GM04503 (cell line): ENCODE results near the gene AP2M1.
"Not testable (repeated sequence)": the region's sequence is repeated elsewhere in the genome, so short reads cannot be mapped to it uniquely, and the experiment has no call there.

Source experiments
- DNase-seq: peaks from one replicate; pipeline ENCODE4 v3.0.0-alpha.2; 2012; ENCODE audit warnings: low read depth

Gene AP2M1

DNA sequence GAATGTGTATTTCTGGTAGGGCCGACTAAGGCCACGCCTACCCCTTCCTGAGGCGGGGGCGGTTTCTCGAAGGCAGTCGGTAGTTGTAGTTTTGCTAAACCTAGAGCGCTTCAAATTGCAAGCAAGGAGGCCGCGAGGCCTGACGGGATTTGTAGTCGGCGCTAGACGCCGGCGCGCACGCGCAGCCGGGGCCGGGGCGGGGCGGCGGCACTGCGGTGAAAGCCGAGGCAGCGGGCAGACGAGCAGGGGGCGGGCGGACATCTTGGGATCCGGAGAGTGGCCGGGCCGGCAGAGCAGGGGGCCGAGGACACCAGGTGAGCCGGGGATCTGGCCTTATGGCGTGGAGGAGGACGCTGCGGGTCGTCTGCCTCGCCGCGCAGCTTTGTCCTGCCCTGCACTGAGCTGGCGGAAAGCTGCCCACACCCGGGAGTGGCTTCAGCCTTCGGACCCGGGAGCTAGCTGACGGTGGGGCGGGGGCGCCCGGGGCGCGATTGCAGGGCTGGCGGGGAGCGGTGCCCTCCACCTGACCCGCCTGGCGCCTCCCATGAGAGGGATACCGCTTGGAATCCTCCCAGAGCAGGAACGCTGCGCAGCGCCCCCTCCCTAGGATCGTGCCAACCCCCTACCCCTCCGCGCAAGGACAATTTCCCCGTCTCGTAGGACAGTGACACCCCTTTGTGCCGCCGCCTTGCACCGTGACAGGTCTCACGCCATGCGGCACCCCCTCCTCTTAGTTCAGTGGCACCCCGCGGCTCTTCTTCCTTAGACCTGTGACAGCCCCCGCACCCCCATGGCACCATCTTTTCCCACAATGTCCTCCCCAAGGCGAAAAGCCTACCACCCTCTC, at the start of gene AP2M1:
AP2M1 (plus strand) TSS at position 210 of the 847 bp plus-strand sequence. CDS start 2,139 bp downstream, outside the sequence.
- DNase-seq = peak; percentile 96

GRCh38 chr3:184126006-184126405, 48.6 kb upstream of the AP2M1 start:
- DNase-seq = no peak

DNA sequence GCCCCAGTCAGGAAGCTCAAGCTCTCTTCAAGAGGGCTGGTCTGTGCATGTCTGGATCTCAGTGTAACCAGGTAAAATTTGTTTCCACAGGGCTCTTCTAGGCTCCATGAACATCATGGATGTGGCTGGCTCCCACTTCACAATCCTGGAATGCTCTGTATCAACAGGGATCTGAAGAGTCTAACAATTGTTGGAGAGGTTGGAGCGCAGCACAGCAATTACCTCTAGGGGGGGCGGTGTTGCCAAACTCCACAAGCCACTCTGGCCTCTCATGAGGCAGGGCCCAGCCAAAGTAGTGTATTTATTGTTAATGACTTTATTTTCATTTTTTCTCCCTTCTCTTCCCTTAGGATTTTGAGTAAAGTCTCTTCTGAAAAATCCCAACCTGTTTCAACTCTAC, 45.6 kb upstream of the AP2M1 start:
- DNase-seq = no peak

DNA sequence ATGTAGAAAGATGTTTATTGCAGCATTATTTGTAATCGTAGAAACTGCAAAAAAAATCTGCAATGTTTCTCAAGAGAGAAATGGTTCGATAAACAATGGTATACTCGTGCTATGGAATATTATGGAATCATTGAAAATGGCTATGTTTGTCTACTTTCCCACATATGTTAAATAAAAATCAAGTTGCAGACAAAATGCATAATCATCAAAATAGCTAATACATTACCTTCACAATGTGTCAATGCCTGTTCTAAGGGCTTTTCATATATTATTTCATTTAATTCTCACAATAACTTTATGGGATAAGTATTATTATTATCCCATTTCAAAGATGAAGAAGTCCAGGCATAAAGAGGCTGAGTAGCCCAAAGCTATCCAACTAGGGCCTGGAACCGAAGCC, 41.7 kb upstream of the AP2M1 start:
- no peak for DNase-seq

GRCh38 chr3:184133840-184134745, 40.6 kb upstream of the AP2M1 start:
- no peak for DNase-seq

DNA sequence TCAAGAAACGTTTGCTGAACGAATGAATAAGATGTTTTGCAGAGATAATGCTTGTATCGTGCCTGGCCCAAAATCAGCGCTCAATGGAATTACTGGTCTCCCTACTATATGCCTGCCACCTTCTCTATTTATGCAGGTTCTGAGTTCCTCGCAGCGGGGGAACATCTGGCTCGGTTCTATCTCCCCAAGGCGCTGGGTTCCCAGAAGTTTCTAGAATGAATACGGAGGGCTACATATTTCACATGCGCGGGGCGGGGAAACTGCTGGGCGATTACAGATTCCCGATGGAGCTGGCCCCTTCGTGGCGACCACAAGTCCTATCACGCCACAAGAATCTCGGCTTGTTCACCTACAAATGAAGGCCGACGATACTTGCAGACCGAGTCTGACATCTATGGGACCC, 39.9 kb upstream of the AP2M1 start:
- no peak for DNase-seq

DNA sequence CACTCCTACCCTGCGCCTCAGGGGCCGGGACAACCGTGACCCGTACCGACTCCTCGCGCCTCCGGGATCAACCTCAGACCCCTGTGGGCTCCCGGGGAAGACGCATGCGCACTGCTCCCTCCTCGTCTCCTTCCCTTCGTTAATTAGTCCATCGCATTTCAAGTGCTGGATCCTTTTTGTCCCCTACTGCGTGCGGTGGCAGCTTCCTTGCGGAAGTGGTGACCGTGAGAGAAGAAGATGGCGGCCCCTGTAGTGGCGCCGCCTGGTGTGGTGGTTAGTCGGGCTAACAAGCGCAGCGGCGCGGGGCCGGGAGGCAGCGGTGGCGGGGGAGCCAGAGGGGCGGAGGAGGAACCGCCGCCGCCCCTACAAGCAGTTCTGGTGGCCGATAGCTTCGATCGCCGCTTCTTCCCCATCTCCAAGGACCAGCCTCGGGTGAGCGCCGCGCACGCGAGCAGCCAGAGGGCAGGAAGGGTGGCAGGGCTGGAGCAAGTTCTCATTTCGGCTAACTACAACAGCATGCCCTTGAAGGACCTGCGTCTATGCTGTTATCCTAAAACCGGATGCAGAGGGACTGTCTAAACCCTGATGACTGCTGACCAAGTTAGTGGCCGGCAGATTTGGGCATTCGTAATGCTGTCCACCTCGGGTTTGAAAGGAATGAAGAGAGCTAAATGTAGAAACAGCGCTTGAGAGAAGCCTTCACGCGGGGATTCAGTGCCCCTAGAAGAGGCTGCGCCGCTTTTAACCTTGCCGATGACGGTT, 39.3 kb upstream of the AP2M1 start, which contains the start of gene EIF2B5:
EIF2B5 (plus strand) TSS at position 210 of the 762 bp plus-strand sequence; CDS start at position 238, 28 bp downstream.
- peak; percentile 80 for DNase-seq

DNA sequence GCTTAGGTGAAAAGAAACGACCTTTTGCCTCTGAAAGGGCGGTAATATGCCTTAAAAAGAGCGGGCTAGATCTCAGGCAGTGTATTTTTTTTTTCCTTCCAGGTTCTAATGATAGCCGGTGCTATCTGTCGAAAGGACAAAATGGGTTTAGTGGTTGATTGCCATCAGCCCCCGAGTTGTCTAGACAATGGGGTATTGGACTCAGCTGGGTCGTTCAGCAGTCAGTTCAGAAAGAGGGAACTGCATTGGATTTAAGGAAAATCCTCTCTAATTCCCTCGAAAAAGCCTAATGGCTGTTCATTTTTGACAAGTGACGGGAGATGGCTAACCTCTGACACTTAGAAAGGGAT, 38.8 kb upstream of the AP2M1 start:
- DNase-seq = no peak

DNA sequence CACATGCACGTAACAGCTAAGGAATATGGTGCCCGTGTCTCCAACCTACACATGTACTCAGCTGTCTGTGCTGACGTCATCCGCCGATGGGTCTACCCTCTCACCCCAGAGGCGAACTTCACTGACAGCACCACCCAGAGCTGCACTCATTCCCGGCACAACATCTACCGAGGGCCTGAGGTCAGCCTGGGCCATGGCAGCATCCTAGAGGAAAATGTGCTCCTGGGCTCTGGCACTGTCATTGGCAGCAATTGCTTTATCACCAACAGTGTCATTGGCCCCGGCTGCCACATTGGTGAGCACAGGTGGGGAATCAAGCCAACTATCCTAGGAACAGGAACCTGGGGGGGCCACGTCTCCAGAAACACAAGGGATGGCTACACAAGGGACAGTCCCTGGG, 34.2 kb upstream of the AP2M1 start:
- DNase-seq = no peak

DNA sequence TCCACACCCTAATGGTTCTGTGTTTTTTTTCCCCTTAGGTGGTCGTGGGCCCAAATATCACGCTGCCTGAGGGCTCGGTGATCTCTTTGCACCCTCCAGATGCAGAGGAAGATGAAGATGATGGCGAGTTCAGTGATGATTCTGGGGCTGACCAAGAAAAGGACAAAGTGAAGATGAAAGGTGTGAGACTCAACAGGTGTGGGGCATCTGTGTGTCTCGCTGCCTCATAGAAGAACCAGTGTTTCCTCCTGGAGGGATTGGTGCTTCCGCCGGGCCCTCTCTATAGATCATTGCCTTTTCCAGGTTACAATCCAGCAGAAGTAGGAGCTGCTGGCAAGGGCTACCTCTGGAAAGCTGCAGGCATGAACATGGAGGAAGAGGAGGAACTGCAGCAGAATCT, 32.5 kb upstream of the AP2M1 start:
- no peak for DNase-seq

- DNase-seq = no peak
Measured at GRCh38 chr3:184143327-184143726, 31.3 kb upstream of the AP2M1 start.

DNA sequence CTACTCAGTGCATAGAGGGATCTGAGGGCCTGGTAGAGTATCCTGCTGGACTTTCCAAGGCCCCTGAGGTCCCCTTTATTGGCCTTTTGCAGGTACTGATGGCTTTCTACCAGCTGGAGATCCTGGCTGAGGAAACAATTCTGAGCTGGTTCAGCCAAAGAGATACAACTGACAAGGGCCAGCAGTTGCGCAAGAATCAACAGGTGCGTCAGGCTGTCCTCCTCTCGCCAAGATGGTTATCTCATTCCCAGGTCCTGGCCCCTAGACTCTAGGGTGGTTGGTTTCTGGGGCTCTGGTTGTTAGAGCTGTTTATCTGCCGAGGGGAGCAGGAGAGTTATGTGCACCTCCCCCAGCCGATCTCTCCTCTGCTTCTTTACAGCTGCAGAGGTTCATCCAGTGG, 30.1 kb upstream of the AP2M1 start:
- DNase-seq = no peak

DNA sequence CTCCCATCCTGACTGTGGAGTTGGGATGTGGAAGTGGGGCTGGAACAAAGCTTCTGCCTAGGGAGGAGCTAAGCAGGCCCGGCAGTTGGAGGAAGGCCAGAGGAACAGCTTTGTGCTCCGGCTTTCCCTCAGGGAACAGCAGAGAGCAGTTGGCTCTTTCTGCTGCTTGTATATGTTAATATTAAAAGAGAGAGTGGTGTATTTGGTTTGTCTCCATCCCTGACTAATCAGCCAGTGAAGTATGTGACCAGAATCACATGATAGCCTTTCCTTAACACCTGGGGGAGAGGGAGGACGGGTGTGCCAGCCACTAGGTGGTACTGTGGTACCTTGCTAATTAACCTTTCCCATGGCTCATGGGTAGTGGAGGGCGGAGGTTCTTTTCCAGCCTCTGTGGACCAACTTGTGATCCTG, 29.5 kb upstream of the AP2M1 start:
- DNase-seq = no peak

DNA sequence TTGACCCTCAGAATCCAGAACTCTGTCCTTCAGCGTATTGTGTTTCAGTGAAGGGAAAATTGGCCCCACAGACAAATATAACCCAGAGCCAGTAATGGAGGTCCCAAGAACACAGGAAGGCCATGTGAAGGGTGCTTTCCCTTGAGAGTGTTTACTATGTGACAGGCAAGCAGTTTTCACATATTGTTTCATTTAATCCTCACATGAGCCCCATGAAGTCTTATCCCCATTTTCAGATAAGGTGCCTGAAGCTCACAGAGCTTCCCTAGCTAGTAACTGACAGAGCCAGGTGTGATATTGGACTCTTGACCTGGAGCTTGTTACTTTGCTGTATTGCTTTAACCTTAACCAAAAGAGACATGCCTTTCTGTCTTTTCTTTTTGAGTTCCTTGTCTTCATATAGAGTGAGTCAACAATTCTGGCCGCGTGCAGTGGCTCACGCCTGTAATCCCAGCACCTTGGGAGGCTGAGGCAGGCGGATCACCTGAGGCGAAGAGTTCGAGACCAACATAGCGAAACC, 28.8 kb upstream of the AP2M1 start:
- no peak for DNase-seq

DNA sequence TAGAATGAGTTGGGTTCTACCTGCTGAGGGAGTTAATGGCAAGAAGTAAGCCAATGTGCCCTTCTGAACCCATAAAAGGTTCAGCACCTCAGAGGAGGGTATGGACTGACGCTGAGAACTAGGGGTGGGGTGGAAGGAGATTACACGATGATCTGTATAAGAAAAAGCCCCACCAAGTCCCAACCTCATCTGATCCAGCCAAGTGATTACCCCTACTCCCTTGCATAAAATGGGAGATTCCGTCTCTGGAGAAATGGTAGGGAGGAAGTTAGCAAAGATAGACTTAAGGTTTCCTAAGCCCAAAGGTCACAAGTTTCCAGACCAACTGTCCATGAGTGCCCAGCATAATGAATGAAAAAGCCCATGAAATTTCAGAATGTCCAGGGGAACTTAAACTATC, 26.6 kb upstream of the AP2M1 start:
- no peak for DNase-seq

- DNase-seq = no peak
Measured at GRCh38 chr3:184149123-184149522, 25.5 kb upstream of the AP2M1 start.

GRCh38 chr3:184149770-184150169, 24.9 kb upstream of the AP2M1 start:
- DNase-seq = not testable (repeated sequence)

GRCh38 chr3:184154885-184155643, 19.6 kb upstream of the AP2M1 start, which contains the start of gene DVL3:
TSS of gene DVL3 (plus strand) at chr3:184155377. CDS start at chr3:184155636, 259 bp downstream.
- DNase-seq = no peak

- no peak for DNase-seq
Measured at GRCh38 chr3:184155644-184156521, 18.8 kb upstream of the AP2M1 start.

GRCh38 chr3:184156522-184156955, 18.1 kb upstream of the AP2M1 start:
- no peak for DNase-seq
